Heart right ventricle (tissue), 16 donors: ENCODE data around the gene IQSEC1. TPM values are rescaled to one million over a fixed set of nuclear protein-coding genes. Genes with fewer than 3 reads are reported as not detected.

ENCODE experiments used
- ATAC-seq, 8 donors: fragments of 200-7000 bp; cut with Tn5 transposase; one replicate each; pipeline ENCODE4 v1.9.1; 2020; ENCODE audit warnings: mild to moderate bottlenecking in 8 of 8, moderate library complexity in 8 of 8, moderate number of reproducible peaks in 1 of 8
- DNase-seq, 2 donors: peaks; one replicate each; pipeline ENCODE4 v3.0.0-alpha.2; 2020
- H3K27ac ChIP-seq, 10 donors: fragments of 200-600 bp; sonication (generic) in 2 of 10; one replicate each; pipeline versions ENCODE4 v1.5.0 to v1.8.0; 2020 to 2022; ENCODE audit warnings: mild to moderate bottlenecking in 3 of 10
- H3K27me3 ChIP-seq, 7 donors: fragments of 200-600 bp; one replicate each; pipeline ENCODE4 v1.8.0; 2021 to 2022; ENCODE audit warnings: mild to moderate bottlenecking in 2 of 7
- H3K36me3 ChIP-seq, 9 donors: fragments of 200-600 bp; sonication (generic) in 1 of 9; one replicate each; pipeline versions ENCODE4 v1.5.0 to v1.8.0; 2020 to 2022; ENCODE audit warnings: mild to moderate bottlenecking in 2 of 9
- H3K4me1 ChIP-seq, 9 donors: fragments of 200-600 bp; sonication (generic) in 1 of 9; one replicate each; pipeline versions ENCODE4 v1.5.0 to v1.8.0; 2020 to 2022; ENCODE audit warnings: mild to moderate bottlenecking in 4 of 9
- H3K4me3 ChIP-seq, 10 donors: fragments of 200-600 bp; sonication (generic) in 2 of 10; one replicate each; pipeline versions ENCODE4 v1.5.0 to v1.8.0; 2020 to 2022; ENCODE audit warnings: mild to moderate bottlenecking in 7 of 10, moderate library complexity in 2 of 10
- H3K9me3 ChIP-seq, 11 donors: fragments of 200-600 bp in 10 of 11; sonication (generic) in 2 of 11; one replicate each; pipeline versions ENCODE4 v1.5.0 to v1.8.0; 2013 to 2022; ENCODE audit warnings: mild to moderate bottlenecking in 2 of 11, control low read depth in 1 of 11, moderate library complexity in 1 of 11
- CTCF ChIP-seq, 9 donors: fragments of 200-600 bp; sonication (generic) in 2 of 9; IDR thresholded peaks; one replicate each; pipeline versions ENCODE4 v1.5.0 to v1.8.0; 2021 to 2022; ENCODE audit warnings: antibody characterized with exemption in 9 of 9, mild to moderate bottlenecking in 5 of 9, moderate library complexity in 1 of 9
- whole genome bisulfite sequencing, 2 donors: extraction: QIAGEN DNeasy Blood & Tissue Kit; methylation state at CpG; one replicate each; pipeline ENCODE4 v1.1.7; 2013; ENCODE audit warnings: inconsistent platforms in 1 of 2; 5-methylcytosine and 5-hydroxymethylcytosine counted together
- intact Hi-C, 10 donors: fragments of 100-400 bp; cut with DNase I; formaldehyde crosslinking; loops; one replicate each; pipeline versions ENCODE4 v1.11.1 to v1.14.2; 2022
- polyA plus RNA-seq, 2 donors: library from polyadenylated mRNA; stranded (reverse); fragments of 200-250 nt; gene quantifications; one replicate each; pipeline ENCODE4 v1.2.3, GENCODE V29; 2013
- total RNA-seq, 10 donors: library from RNA; stranded (reverse); fragmentation: NEBNext Ultra II Directional in 3 of 10; extraction: Animal tissue kit (Norgen Biotek cat#: 25700) in 3 of 10; gene quantifications; one replicate each; pipeline versions ENCODE4 v1.2.1 to v1.2.4, GENCODE V29; 2021 to 2023
- donor health status: Arrhythmogenic right ventricular cardiomyopathy.
- donor health status: ischemic (EF 13 %, LVEDD 7.1; RV severe dilation, severe dysfunction).
- donor health status: healthy with polysubstance abuse.
- donor health status: DM: no; HTN: yes; CAD: no.
- donor health status: DM: no; HTN: no; CAD: no.
- donor health status: ischemic (EF 25% LVEDD 6.9; RV normal size, moderate dysfunction).
- donor health status: ischemic (EF 25% LVEDD 5.7; RV mildly dilated, moderate dysfunction).
- donor health status: healthy.
- donor health status: DM: yes; HTN: yes; CAD: no.
- donor health status: Ischemic cardiomyopathy.
- donor health status: ischemic (EF 35%, LVEDD 5.7; RV mildly dilated, moderate dysfunction).
- donor health status: nonischemic (EF 11% LVEDD 7.7; RV severe dilation, severe dysfunction).
- donor health status: DM: yes; HTN: yes; CAD: no.
- donor health status: PGD.
- donor health status: ischemic (EF 29% LVEDD 5.4; RV normal size, mild dysfunction).
- donor health status: nonischemic (EF 23%, LVEDD 6.1; RV moderate dilation, normal function).

IQSEC1 gene
- total and polyA plus RNA-seq, 12 donors, result 13.1 to 73.9 (median 60.4) TPM

GRCh38 chr3:12895391-12896062, 177.7 kb downstream of the IQSEC1 start:
- no peak for DNase-seq
- H3K4me1 ChIP-seq, result peaks cover 12 to 56% (median 39%) of the 10 kb centered on the region in 9 donors
- TF ChIP-seq CTCF (IDR thresholded peaks at IDR 0.05), result no peak
- peak overlapping the region in 4 of 10 donors; percentile 1 to 55 (median 25) for H3K27ac ChIP-seq
- no peak overlapping the region for H3K4me3 ChIP-seq
- H3K27me3 ChIP-seq, result no peaks in the 10 kb centered on the region
- WGBS, 2 donors, result 37 to 40% methylated on average over 13 of the region's 13 CpGs
- ATAC-seq, result peak; percentile 16 to 53 (median 36)
- intact Hi-C loops, result loop anchor here in 6 of 10 donors (5.0 to 10.0 kb wide), 2 partner anchors 87 to 89 kb away; no protein-coding TSS in a partner anchor
- H3K9me3 ChIP-seq, result no peaks in the 10 kb centered on the region
- H3K36me3 ChIP-seq, result peaks cover 0 to 35% (median 13%) of the 10 kb centered on the region in 9 donors

GRCh38 chr3:12894629-12895028, 178.6 kb downstream of the IQSEC1 start:
- Histone ChIP-seq H3K36me3 (peaks cover 0 to 26% (median 8%) of the 10 kb centered on the region in 9 donors), H3K4me1 (peaks cover 12 to 56% (median 39%) of the 10 kb centered on the region in 9 donors), H3K27me3 (peaks cover 0 to 4% (median 0%) of the 10 kb centered on the region in 7 donors), H3K9me3 (no peaks in the 10 kb centered on the region), H3K4me3 (no peak overlapping the region), H3K27ac (peak overlapping the region in 1 of 10 donors; percentile 3)
- no peak for ATAC-seq
- intact Hi-C loops, result loop anchor here in 7 of 10 donors (5.0 to 10.0 kb wide), 2 partner anchors 88 to 90 kb away; no protein-coding TSS in a partner anchor
- no peak for DNase-seq
- TF ChIP-seq CTCF (IDR thresholded peaks at IDR 0.05), result no peak
- WGBS, 2 donors, result 54 to 55% methylated on average over 6 of the region's 6 CpGs

- H3K9me3 ChIP-seq, result no peaks in the 10 kb centered on the region
- ATAC-seq (no peak), DNase-seq (no peak)
- 71 to 79% methylated on average over 9 of the region's 9 CpGs for WGBS, 2 donors
- TF ChIP-seq CTCF (IDR thresholded peaks at IDR 0.05), result no peak
- intact Hi-C loops, result loop anchor here in 6 of 10 donors (2.0 to 10.0 kb wide), 3 partner anchors 25 to 91 kb away; no protein-coding TSS in a partner anchor
- H3K4me1 ChIP-seq, result peaks cover 12 to 55% (median 39%) of the 10 kb centered on the region in 9 donors
- H3K4me3 ChIP-seq, result no peak overlapping the region
- H3K27me3 ChIP-seq, result peaks cover 0 to 5% (median 0%) of the 10 kb centered on the region in 7 donors
- H3K27ac ChIP-seq, result no peak overlapping the region
- H3K36me3 ChIP-seq, result peaks cover 0 to 18% (median 8%) of the 10 kb centered on the region in 9 donors
These were observed 179.4 kb downstream of the IQSEC1 start for GRCh38 chr3:12893852-12894251.

GRCh38 chr3:12893247-12893646, 180.0 kb downstream of the IQSEC1 start:
- intact Hi-C loops, result loop anchor here in 6 of 10 donors (2.0 to 10.0 kb wide), 3 partner anchors 24 to 92 kb away; no protein-coding TSS in a partner anchor

More at GRCh38 chr3:12893247-12893646, 180.0 kb downstream of the IQSEC1 start:
- Histone ChIP-seq H3K27me3 (peaks cover 0 to 5% (median 0%) of the 10 kb centered on the region in 7 donors), H3K4me1 (peaks cover 12 to 49% (median 39%) of the 10 kb centered on the region in 9 donors), H3K36me3 (peaks cover 0 to 12% (median 2%) of the 10 kb centered on the region in 9 donors), H3K9me3 (no peaks in the 10 kb centered on the region), H3K27ac (no peak overlapping the region), H3K4me3 (no peak overlapping the region)
- WGBS, 2 donors, result 69 to 82% methylated on average over 2 of the region's 2 CpGs
- DNase-seq, result no peak
- TF ChIP-seq CTCF (IDR thresholded peaks at IDR 0.05), result no peak
- ATAC-seq, result no peak
